Neutrophil (primary cell): ENCODE data around the gene IGSF21.

Experiments
- H3K27ac ChIP-seq: fragments of 200-600 bp; sonication (generic); 2 replicates; pipeline ENCODE4 v1.5.1; 2016; ENCODE audit warnings: mild to moderate bottlenecking, moderate library complexity
- H3K27me3 ChIP-seq: fragments of 200-600 bp; sonication (generic); 2 replicates; pipeline ENCODE4 v1.6.0; 2016; ENCODE audit warnings: mild to moderate bottlenecking
- H3K36me3 ChIP-seq: fragments of 200-600 bp; sonication (generic); 2 replicates; pipeline ENCODE4 v1.5.1; 2017
- H3K4me1 ChIP-seq, 2 experiments: fragments of 200-600 bp in 1 of 2; sonication (generic) in 1 of 2; 1 replicate in 1 of 2; 2 replicates in 1 of 2; pipeline versions ENCODE4 v1.5.1 to v1.6.1; 2013 to 2016; ENCODE audit warnings: low read depth in 1 of 2, low read length in 1 of 2, mild to moderate bottlenecking in 1 of 2, moderate library complexity in 1 of 2; ENCODE audit not compliant: control insufficient read depth in 1 of 2, insufficient read depth in 1 of 2
- H3K4me3 ChIP-seq, 2 experiments: fragments of 200-600 bp in 1 of 2; sonication (generic) in 1 of 2; 1 replicate in 1 of 2; 2 replicates in 1 of 2; pipeline ENCODE4 v1.5.1; 2013 to 2016; ENCODE audit warnings: low read depth in 1 of 2, low read length in 1 of 2, mild to moderate bottlenecking in 1 of 2, moderate library complexity in 1 of 2
- H3K9me3 ChIP-seq: fragments of 200-600 bp; sonication (generic); 2 replicates; pipeline ENCODE4 v1.5.1; 2016
- CTCF ChIP-seq: fragments of 200-600 bp; sonication (generic); IDR thresholded peaks from 2 replicates; pipeline ENCODE4 v1.5.1; 2016; ENCODE audit warnings: antibody characterized with exemption

IGSF21 gene

GRCh38 chr1:18217398-18218043 lies 109.9 kb downstream of the IGSF21 start:
- H3K27me3 ChIP-seq: peaks cover 3% of the 10 kb centered on the region
- no peak overlapping the region for H3K27ac ChIP-seq
- no peaks in the 10 kb centered on the region for H3K9me3 ChIP-seq
- TF ChIP-seq CTCF: no peak
- no peak overlapping the region for H3K4me3 ChIP-seq
- no peaks in the 10 kb centered on the region for H3K36me3 ChIP-seq
- H3K4me1 ChIP-seq: no peaks in the 10 kb centered on the region

GRCh38 chr1:18229625-18230024 lies 122.0 kb downstream of the IGSF21 start:
- Histone ChIP-seq H3K27me3 (peaks cover 7% of the 10 kb centered on the region), H3K36me3 (no peaks in the 10 kb centered on the region), H3K27ac (no peak overlapping the region), H3K4me1 (no peaks in the 10 kb centered on the region), H3K4me3 (no peak overlapping the region), H3K9me3 (no peaks in the 10 kb centered on the region)
- no peak for TF ChIP-seq CTCF

GRCh38 chr1:18230321-18230720 lies 122.7 kb downstream of the IGSF21 start:
- TF ChIP-seq CTCF: no peak
- Histone ChIP-seq H3K36me3 (no peaks in the 10 kb centered on the region), H3K4me1 (no peaks in the 10 kb centered on the region), H3K27me3 (peaks cover 7% of the 10 kb centered on the region), H3K27ac (no peak overlapping the region), H3K4me3 (no peak overlapping the region), H3K9me3 (no peaks in the 10 kb centered on the region)

GRCh38 chr1:18230840-18231239 lies 123.2 kb downstream of the IGSF21 start:
- no peaks in the 10 kb centered on the region for H3K4me1 ChIP-seq
- H3K27ac ChIP-seq: no peak overlapping the region
- H3K9me3 ChIP-seq: no peaks in the 10 kb centered on the region
- peaks cover 7% of the 10 kb centered on the region for H3K27me3 ChIP-seq
- no peak for TF ChIP-seq CTCF
- H3K4me3 ChIP-seq: no peak overlapping the region
- H3K36me3 ChIP-seq: no peaks in the 10 kb centered on the region

GRCh38 chr1:18232052-18232451 lies 124.5 kb downstream of the IGSF21 start:
- Histone ChIP-seq H3K27ac (no peak overlapping the region), H3K27me3 (peaks cover 7% of the 10 kb centered on the region), H3K4me1 (no peaks in the 10 kb centered on the region), H3K9me3 (no peaks in the 10 kb centered on the region), H3K4me3 (no peak overlapping the region), H3K36me3 (no peaks in the 10 kb centered on the region)
- TF ChIP-seq CTCF: peak; percentile 19
